HCT116 (cell line): ENCODE data around the gene HSPA12A. TPM values are rescaled to one million over a fixed set of nuclear protein-coding genes. Genes with fewer than 3 reads are reported as not detected.

ENCODE experiments used
- ATAC-seq: fragments of 200-7000 bp; cut with Tn5 transposase; 2 replicates; pipeline ENCODE4 v1.9.1; 2020; ENCODE audit warnings: mild to moderate bottlenecking, moderate library complexity
- BruUV-seq: library from RNA; stranded (reverse); fragments of 400-500 nt; replicated peaks from 2 replicates; lab custom pipeline; 2021; lab: Mats Ljungman, UMichigan
- CTCF ChIA-PET: fragments of 300-600 bp; sonication (Branson Sonifier 250); formaldehyde crosslinking; loops from one replicate; lab custom pipeline; 2021; ENCODE audit warnings: antibody characterized with exemption; lab: Charles Lee
- POLR2A ChIA-PET: fragments of 300-600, 350-600 bp; sonication (Branson Sonifier 250); formaldehyde crosslinking; loops from one replicate; lab custom pipeline; 2021; ENCODE audit warnings: antibody characterized with exemption; lab: Charles Lee
- RAD21 ChIA-PET, 2 experiments: fragments of 300-600 bp; sonication (Branson Sonifier 250); formaldehyde crosslinking; loops; one replicate each; lab custom pipeline; 2023; ENCODE audit warnings: low total read pairs in 2 of 2; ENCODE audit not compliant: uncharacterized antibody in 2 of 2, unreplicated experiment in 2 of 2, low non-redundant PET in 1 of 2; lab: Charles Lee
- DNase-seq: peaks from one replicate; pipeline ENCODE4 v3.0.0-alpha.2; 2010; ENCODE audit warnings: low read depth, low spot score
- H2AFZ ChIP-seq: fragments of 200-600 bp; shearing (Covaris generic), sonication (generic); 2 replicates; pipeline ENCODE4 v1.6.1; 2017; ENCODE audit warnings: low read depth, mixed run types, mixed read lengths, antibody characterized with exemption, low read length; ENCODE audit not compliant: poor library complexity, severe bottlenecking
- H3K27ac ChIP-seq: 2 replicates; pipeline ENCODE4 v1.5.1; 2012; ENCODE audit warnings: low read depth, low read length
- H3K27me3 ChIP-seq: fragments of 200-600 bp; sonication (generic); 2 replicates; pipeline ENCODE4 v1.6.1; 2016; ENCODE audit warnings: mixed run types, low read length, mixed read lengths; ENCODE audit not compliant: insufficient read depth
- H3K36me3 ChIP-seq, 2 experiments: fragments of 200-500 bp in 1 of 2; fragments of 200-600 bp in 1 of 2; sonication (Bioruptor generic) in 1 of 2; sonication (generic) in 1 of 2; 2 replicates each; pipeline versions ENCODE4 v1.5.1 to v1.6.1; 2014 to 2016; ENCODE audit warnings: low read length in 2 of 2, inconsistent platforms in 1 of 2, mixed read lengths in 1 of 2, mixed run types in 1 of 2; ENCODE audit not compliant: insufficient read depth in 2 of 2, control insufficient read depth in 1 of 2
- H3K4me1 ChIP-seq, 2 experiments: fragments of 200-600 bp in 1 of 2; sonication (generic) in 1 of 2; 2 replicates each; pipeline versions ENCODE4 v1.5.1 to v1.6.1; 2012 to 2017; ENCODE audit warnings: low read length in 2 of 2, inconsistent platforms in 1 of 2, mild to moderate bottlenecking in 1 of 2, mixed read lengths in 1 of 2, mixed run types in 1 of 2, moderate library complexity in 1 of 2; ENCODE audit not compliant: insufficient read depth in 2 of 2, control insufficient read depth in 1 of 2
- H3K4me2 ChIP-seq: fragments of 200-600 bp; sonication (generic); 2 replicates; pipeline ENCODE4 v1.6.1; 2017; ENCODE audit warnings: mixed run types, low read length, mixed read lengths
- H3K4me3 ChIP-seq, 2 experiments: fragments of 200-600 bp in 1 of 2; sonication (generic) in 1 of 2; replicated peaks in 1 of 2; 2 replicates each; pipeline ENCODE4 v1.5.1; 2011 to 2016; ENCODE audit warnings: low read length in 2 of 2, control low read depth in 1 of 2, low read depth in 1 of 2, mild to moderate bottlenecking in 1 of 2, mixed read lengths in 1 of 2, mixed run types in 1 of 2
- H3K79me2 ChIP-seq: fragments of 200-600 bp; sonication (generic); 2 replicates; pipeline ENCODE4 v1.6.1; 2017; ENCODE audit warnings: mild to moderate bottlenecking, mixed run types, low read length, moderate library complexity, mixed read lengths; ENCODE audit not compliant: insufficient read depth
- H3K9ac ChIP-seq: fragments of 200-600 bp; sonication (generic); 2 replicates; pipeline ENCODE4 v1.6.1; 2016; ENCODE audit warnings: low read length, mixed read lengths
- H3K9me2 ChIP-seq: fragments of 200-600 bp; sonication (generic), shearing (Covaris generic); 2 replicates; pipeline ENCODE4 v1.6.1; 2017; ENCODE audit warnings: mixed run types, mild to moderate bottlenecking, moderate library complexity; ENCODE audit not compliant: insufficient read depth
- H3K9me3 ChIP-seq, 2 experiments: fragments of 200-500 bp in 1 of 2; fragments of 200-600 bp in 1 of 2; sonication (Bioruptor generic) in 1 of 2; sonication (generic) in 1 of 2; 2 replicates each; pipeline ENCODE4 v1.6.1; 2014 to 2017; ENCODE audit warnings: low read length in 2 of 2, mixed read lengths in 2 of 2, inconsistent platforms in 1 of 2, low read depth in 1 of 2, mild to moderate bottlenecking in 1 of 2, mixed run types in 1 of 2, moderate library complexity in 1 of 2; ENCODE audit not compliant: control insufficient read depth in 1 of 2, insufficient read depth in 1 of 2
- H4K20me1 ChIP-seq: fragments of 200-600 bp; sonication (generic), shearing (Covaris generic); 2 replicates; pipeline ENCODE4 v1.6.1; 2017; ENCODE audit warnings: mixed run types, mild to moderate bottlenecking, moderate library complexity; ENCODE audit not compliant: insufficient read depth
- CEBPB ChIP-seq: IDR thresholded peaks from 2 replicates; pipeline ENCODE4 v1.6.1; 2012; ENCODE audit warnings: low read depth
- CTCF ChIP-seq, 3 experiments: fragments of 200-600 bp in 1 of 3; sonication (generic) in 1 of 3; IDR thresholded peaks in 2 of 3; conservative IDR thresholded peaks in 1 of 3; 2 replicates each; pipeline ENCODE4 v1.5.1; 2012 to 2017; ENCODE audit warnings: low read depth in 2 of 3, low read length in 2 of 3, antibody characterized with exemption in 1 of 3, borderline replicate concordance in 1 of 3, control low read depth in 1 of 3, mild to moderate bottlenecking in 1 of 3, mixed read lengths in 1 of 3, mixed run types in 1 of 3, moderate library complexity in 1 of 3; ENCODE audit not compliant: insufficient read depth in 1 of 3
- EGR1 ChIP-seq: IDR thresholded peaks from 2 replicates; pipeline ENCODE4 v1.6.1; 2012; ENCODE audit warnings: low read depth
- EZH2 ChIP-seq: fragments of 200-600 bp; sonication (generic); IDR thresholded peaks from 2 replicates; pipeline ENCODE4 v1.6.1; 2017; ENCODE audit warnings: antibody characterized with exemption, mixed run types
- EZH2phosphoT487 ChIP-seq: fragments of 200-600 bp; IDR thresholded peaks from 2 replicates; pipeline ENCODE4 v1.6.1; 2018; ENCODE audit warnings: antibody characterized with exemption, borderline replicate concordance
- FOSL1 ChIP-seq: IDR thresholded peaks from 2 replicates; pipeline ENCODE4 v1.6.1; 2012; ENCODE audit warnings: low read depth
- POLR2AphosphoS5 ChIP-seq: IDR thresholded peaks from 2 replicates; pipeline ENCODE4 v1.6.1; 2011; ENCODE audit warnings: mild to moderate bottlenecking, low read depth, low read length, moderate library complexity
- SRF ChIP-seq: IDR thresholded peaks from 2 replicates; pipeline ENCODE4 v1.6.1; 2012; ENCODE audit warnings: low read depth
- ZBTB33 ChIP-seq: IDR thresholded peaks from 2 replicates; pipeline ENCODE4 v1.6.1; 2011; ENCODE audit warnings: mild to moderate bottlenecking, low read length, moderate library complexity; ENCODE audit not compliant: insufficient replicate concordance; ENCODE audit errors: extremely low read depth
- intact Hi-C: fragments of 100-400 bp; cut with micrococcal nuclease; formaldehyde crosslinking; loops from 2 replicates; pipeline ENCODE4 v1.10.0; 2022
- total RNA-seq: library from RNA; stranded (reverse); gene quantifications from one replicate; pipeline ENCODE4 v1.2.1, GENCODE V29; 2021; ENCODE audit not compliant: unreplicated experiment

HSPA12A gene
- total RNA-seq, 1 experiment from 2014 or later: 19.8 TPM

- H3K27ac ChIP-seq: no peak overlapping the region
- DNase-seq: peak; percentile 44
- H3K9me2 ChIP-seq: no peaks in the 10 kb centered on the region
- H3K4me3 ChIP-seq: no peak overlapping the region
- peak overlapping the region; percentile 17 for H2AFZ ChIP-seq
- peak overlapping the region; percentile 8; the same call in 1 of the 2 replicates for H3K4me2 ChIP-seq
- ChIA-PET RAD21 (no interaction called here), CTCF (interaction anchor here (0.7 to 1.3 kb wide), 3 partner anchors 27 to 520 kb away, joined by 3 to 4 read pairs (median 4); no protein-coding TSS in a partner anchor), POLR2A (no interaction called here)
- BruUV-seq: no TSS peak
- no peaks in the 10 kb centered on the region for H3K36me3 ChIP-seq
- ATAC-seq: peak; percentile 99
- H3K79me2 ChIP-seq: no peaks in the 10 kb centered on the region
- H3K27me3 ChIP-seq: 0 out of 2 replicates have a peak, but pooled peaks cover 12% of the 10 kb centered on the region
- intact Hi-C loops: no loop called here
- TF ChIP-seq EGR1 (no peak), POLR2AphosphoS5 (no peak), CTCF (IDR thresholded peaks at IDR 0.05 in 2 of 3, conservative IDR thresholded peaks at IDR 0.05 in 1 of 3; ENCODE audit: borderline replicate concordance in 1 of 3, insufficient read depth in 1 of 3, low read depth in 2 of 3, low read length in 2 of 3) (peak; percentile 16 to 73 (median 71); a peak in 4 of 6 replicates)
- no peaks in the 10 kb centered on the region for H4K20me1 ChIP-seq
- H3K4me1 ChIP-seq: no peaks in the 10 kb centered on the region
- H3K9me3 ChIP-seq: no peaks in the 10 kb centered on the region
- no peak overlapping the region for H3K9ac ChIP-seq
Measured at GRCh38 chr10:116654816-116655215, 87.5 kb downstream of the HSPA12A start.

- no peak for TF ChIP-seq ZBTB33
- TF ChIP-seq EZH2phosphoT487: no peak
- no peak for TF ChIP-seq SRF
- TF ChIP-seq EZH2: no peak
- TF ChIP-seq POLR2AphosphoS5: no peak
- no peak for TF ChIP-seq CTCF (IDR thresholded peaks at IDR 0.05 in 2 of 3, conservative IDR thresholded peaks at IDR 0.05 in 1 of 3; ENCODE audit: borderline replicate concordance in 1 of 3, insufficient read depth in 1 of 3, low read depth in 2 of 3, low read length in 2 of 3)
- no peak for TF ChIP-seq FOSL1
- no peak for TF ChIP-seq CEBPB
- Histone ChIP-seq H3K4me2 (no peak overlapping the region), H3K9me3 (no peaks in the 10 kb centered on the region), H3K4me1 (no peaks in the 10 kb centered on the region), H3K27me3 (0 out of 2 replicates have a peak, but pooled peaks cover 12% of the 10 kb centered on the region), H4K20me1 (no peaks in the 10 kb centered on the region), H2AFZ (no peak overlapping the region), H3K36me3 (no peaks in the 10 kb centered on the region), H3K79me2 (no peaks in the 10 kb centered on the region), H3K9me2 (no peaks in the 10 kb centered on the region), H3K4me3 (no peak overlapping the region), H3K27ac (no peak overlapping the region), H3K9ac (no peak overlapping the region)
- CTCF ChIA-PET: interaction anchor here (1.3 kb wide), 1 partner anchor 521 kb away, joined by 4 read pairs; no protein-coding TSS in a partner anchor
- intact Hi-C loops: no loop called here
- BruUV-seq: no TSS peak
- DNase-seq (no peak), ATAC-seq (no peak)
- POLR2A ChIA-PET: no interaction called here
- RAD21 ChIA-PET: no interaction called here
Measured at GRCh38 chr10:116653885-116654284, 88.5 kb downstream of the HSPA12A start.
